HepG2 (cell line): ENCODE measurements around the gene ADI1. TPM values are rescaled to one million over a fixed set of nuclear protein-coding genes. Genes with fewer than 3 reads are reported as not detected.

Source experiments
- CSRNP1 ChIP-seq: sonication (generic); formaldehyde crosslinking; IDR thresholded peaks from 2 replicates; pipeline ENCODE4 v1.8.1; 2023; ENCODE audit warnings: mild to moderate bottlenecking, missing genetic modification reagents
- HNRNPLL ChIP-seq: fragments of 200-400 bp; formaldehyde crosslinking; IDR thresholded peaks from 2 replicates; pipeline ENCODE4 v1.6.1; 2017; ENCODE audit warnings: mild to moderate bottlenecking, low read depth, low read length; ENCODE audit not compliant: poor library complexity, severe bottlenecking
- MAFK ChIP-seq, 2 experiments: IDR thresholded peaks in 1 of 2; conservative IDR thresholded peaks in 1 of 2; 2 replicates each; pipeline ENCODE4 v1.6.1; 2011; ENCODE audit warnings: improper control_type of control experiment in 2 of 2, low read length in 2 of 2
- PRDM10 ChIP-seq: sonication (generic); formaldehyde crosslinking; IDR thresholded peaks from 2 replicates; pipeline ENCODE4 v1.4.0; 2020; ENCODE audit warnings: low read depth, missing genetic modification reagents
- SALL2 ChIP-seq: sonication (generic); formaldehyde crosslinking; IDR thresholded peaks from 2 replicates; pipeline ENCODE4 v1.8.1; 2023; ENCODE audit warnings: mild to moderate bottlenecking, missing genetic modification reagents, inconsistent platforms
- SRF ChIP-seq: IDR thresholded peaks from 2 replicates; pipeline ENCODE4 v1.6.1; 2011; ENCODE audit warnings: mild to moderate bottlenecking, low read depth, low read length, moderate library complexity
- ZNF550 ChIP-seq: sonication (generic); formaldehyde crosslinking; IDR thresholded peaks from 2 replicates; pipeline ENCODE4 v1.4.0; 2020; ENCODE audit warnings: mild to moderate bottlenecking, missing genetic modification reagents, borderline replicate concordance
- ZNF570 ChIP-seq: sonication (generic); formaldehyde crosslinking; IDR thresholded peaks from 2 replicates; pipeline ENCODE4 v1.4.0; 2020; ENCODE audit warnings: mild to moderate bottlenecking, missing genetic modification reagents, borderline replicate concordance
- ZNF576 ChIP-seq: sonication (generic); formaldehyde crosslinking; IDR thresholded peaks from 2 replicates; pipeline ENCODE4 v1.4.0; 2020; ENCODE audit warnings: mild to moderate bottlenecking, missing genetic modification reagents
- ZNF850 ChIP-seq: sonication (generic); formaldehyde crosslinking; conservative IDR thresholded peaks from 2 replicates; pipeline ENCODE4 v1.9.0; 2021; ENCODE audit warnings: mild to moderate bottlenecking, missing genetic modification reagents
- ZNF878 ChIP-seq: sonication (generic); formaldehyde crosslinking; IDR thresholded peaks from 2 replicates; pipeline ENCODE4 v1.8.1; 2023; ENCODE audit warnings: mild to moderate bottlenecking, missing genetic modification reagents, moderate library complexity
- polyA plus RNA-seq, 8 experiments: library from polyadenylated mRNA; depleted of rRNA in 3 of 8; stranded (reverse) in 7 of 8; unstranded in 1 of 8; fragments of >200 nt; fragmentation: Illumina TruSeq in 4 of 8; extraction: Trizol in 4 of 8; gene quantifications; 2 replicates each; pipeline versions ENCODE4 v1.2.1 to v1.2.3, GENCODE V29; 2011 to 2016; ENCODE audit warnings: low read depth in 4 of 8, missing spikeins in 1 of 8, mixed read lengths in 1 of 8; ENCODE audit not compliant: insufficient read depth in 1 of 8
- total RNA-seq, 5 experiments: library from RNA; depleted of rRNA; stranded (reverse); fragments of >200 nt; fragmentation: Illumina TruSeq; extraction: Trizol; gene quantifications; 2 replicates each; pipeline ENCODE4 v1.2.3, GENCODE V29; 2016; ENCODE audit warnings: low read depth in 1 of 5
- TF ChIP-seq, protein P1 (sequence below): sonication (generic); formaldehyde crosslinking; IDR thresholded peaks from 2 replicates; pipeline ENCODE4 v1.4.0; 2020; ENCODE audit warnings: mild to moderate bottlenecking, missing genetic modification reagents

ADI1 gene
- total and polyA plus RNA-seq, 2 of the 13 experiments (the other 11 are each of a cell fraction or from before 2014, with no cell fraction given), result 28.7 to 123 TPM

DNA sequence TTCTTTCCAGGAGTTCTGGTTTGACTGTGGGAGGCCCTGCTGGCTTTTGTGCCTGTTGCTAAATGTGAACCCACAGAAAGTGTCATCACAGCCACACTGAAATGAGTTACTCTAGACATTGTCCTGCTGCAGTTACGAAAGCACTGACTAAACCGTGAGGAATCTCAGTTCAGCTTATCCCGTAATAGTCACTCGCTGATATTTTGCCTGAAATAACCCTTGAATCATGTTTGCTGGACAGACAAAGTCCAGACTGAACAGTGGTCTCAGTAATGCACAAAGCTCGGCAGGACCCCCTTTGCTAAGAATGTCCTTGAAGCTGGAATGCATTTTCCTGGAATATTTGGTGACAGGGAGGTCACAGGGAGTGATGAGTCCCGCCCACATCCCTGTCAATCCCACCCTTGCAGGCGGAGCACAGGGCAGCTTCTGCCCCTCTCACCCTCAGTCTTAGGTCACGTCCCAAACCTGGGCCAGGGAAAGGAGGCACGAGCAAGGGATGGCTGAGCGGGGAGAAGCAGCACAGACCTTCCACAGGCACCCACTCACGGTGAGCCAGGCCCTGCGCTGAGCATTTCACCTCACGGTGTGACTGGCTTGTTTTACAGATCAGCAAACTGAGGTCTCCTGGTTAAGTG is 53.4 kb downstream of the ADI1 start (continued):
- TF ChIP-seq CSRNP1 (no peak), SRF (no peak), ZNF878 (CRISPR knock-in tag) (0 out of 2 replicates have a peak, but pooled peaks have one; percentile 34), MAFK (conservative IDR thresholded peaks at IDR 0.05 in 1 of 2, IDR thresholded peaks at IDR 0.05 in 1 of 2; ENCODE audit: low read length in 2 of 2) (peak in 1 of 2 experiments; percentile 17; a peak in 2 of 4 replicates), ZNF850 (CRISPR knock-in tag) (no peak), HNRNPLL (no peak), ZNF570 (CRISPR knock-in tag) (no peak), PRDM10 (CRISPR knock-in tag) (no peak), ZNF550 (CRISPR knock-in tag) (no peak), ZNF576 (CRISPR knock-in tag) (no peak), SALL2 (CRISPR knock-in tag) (no peak)
- TF ChIP-seq, protein P1, sequence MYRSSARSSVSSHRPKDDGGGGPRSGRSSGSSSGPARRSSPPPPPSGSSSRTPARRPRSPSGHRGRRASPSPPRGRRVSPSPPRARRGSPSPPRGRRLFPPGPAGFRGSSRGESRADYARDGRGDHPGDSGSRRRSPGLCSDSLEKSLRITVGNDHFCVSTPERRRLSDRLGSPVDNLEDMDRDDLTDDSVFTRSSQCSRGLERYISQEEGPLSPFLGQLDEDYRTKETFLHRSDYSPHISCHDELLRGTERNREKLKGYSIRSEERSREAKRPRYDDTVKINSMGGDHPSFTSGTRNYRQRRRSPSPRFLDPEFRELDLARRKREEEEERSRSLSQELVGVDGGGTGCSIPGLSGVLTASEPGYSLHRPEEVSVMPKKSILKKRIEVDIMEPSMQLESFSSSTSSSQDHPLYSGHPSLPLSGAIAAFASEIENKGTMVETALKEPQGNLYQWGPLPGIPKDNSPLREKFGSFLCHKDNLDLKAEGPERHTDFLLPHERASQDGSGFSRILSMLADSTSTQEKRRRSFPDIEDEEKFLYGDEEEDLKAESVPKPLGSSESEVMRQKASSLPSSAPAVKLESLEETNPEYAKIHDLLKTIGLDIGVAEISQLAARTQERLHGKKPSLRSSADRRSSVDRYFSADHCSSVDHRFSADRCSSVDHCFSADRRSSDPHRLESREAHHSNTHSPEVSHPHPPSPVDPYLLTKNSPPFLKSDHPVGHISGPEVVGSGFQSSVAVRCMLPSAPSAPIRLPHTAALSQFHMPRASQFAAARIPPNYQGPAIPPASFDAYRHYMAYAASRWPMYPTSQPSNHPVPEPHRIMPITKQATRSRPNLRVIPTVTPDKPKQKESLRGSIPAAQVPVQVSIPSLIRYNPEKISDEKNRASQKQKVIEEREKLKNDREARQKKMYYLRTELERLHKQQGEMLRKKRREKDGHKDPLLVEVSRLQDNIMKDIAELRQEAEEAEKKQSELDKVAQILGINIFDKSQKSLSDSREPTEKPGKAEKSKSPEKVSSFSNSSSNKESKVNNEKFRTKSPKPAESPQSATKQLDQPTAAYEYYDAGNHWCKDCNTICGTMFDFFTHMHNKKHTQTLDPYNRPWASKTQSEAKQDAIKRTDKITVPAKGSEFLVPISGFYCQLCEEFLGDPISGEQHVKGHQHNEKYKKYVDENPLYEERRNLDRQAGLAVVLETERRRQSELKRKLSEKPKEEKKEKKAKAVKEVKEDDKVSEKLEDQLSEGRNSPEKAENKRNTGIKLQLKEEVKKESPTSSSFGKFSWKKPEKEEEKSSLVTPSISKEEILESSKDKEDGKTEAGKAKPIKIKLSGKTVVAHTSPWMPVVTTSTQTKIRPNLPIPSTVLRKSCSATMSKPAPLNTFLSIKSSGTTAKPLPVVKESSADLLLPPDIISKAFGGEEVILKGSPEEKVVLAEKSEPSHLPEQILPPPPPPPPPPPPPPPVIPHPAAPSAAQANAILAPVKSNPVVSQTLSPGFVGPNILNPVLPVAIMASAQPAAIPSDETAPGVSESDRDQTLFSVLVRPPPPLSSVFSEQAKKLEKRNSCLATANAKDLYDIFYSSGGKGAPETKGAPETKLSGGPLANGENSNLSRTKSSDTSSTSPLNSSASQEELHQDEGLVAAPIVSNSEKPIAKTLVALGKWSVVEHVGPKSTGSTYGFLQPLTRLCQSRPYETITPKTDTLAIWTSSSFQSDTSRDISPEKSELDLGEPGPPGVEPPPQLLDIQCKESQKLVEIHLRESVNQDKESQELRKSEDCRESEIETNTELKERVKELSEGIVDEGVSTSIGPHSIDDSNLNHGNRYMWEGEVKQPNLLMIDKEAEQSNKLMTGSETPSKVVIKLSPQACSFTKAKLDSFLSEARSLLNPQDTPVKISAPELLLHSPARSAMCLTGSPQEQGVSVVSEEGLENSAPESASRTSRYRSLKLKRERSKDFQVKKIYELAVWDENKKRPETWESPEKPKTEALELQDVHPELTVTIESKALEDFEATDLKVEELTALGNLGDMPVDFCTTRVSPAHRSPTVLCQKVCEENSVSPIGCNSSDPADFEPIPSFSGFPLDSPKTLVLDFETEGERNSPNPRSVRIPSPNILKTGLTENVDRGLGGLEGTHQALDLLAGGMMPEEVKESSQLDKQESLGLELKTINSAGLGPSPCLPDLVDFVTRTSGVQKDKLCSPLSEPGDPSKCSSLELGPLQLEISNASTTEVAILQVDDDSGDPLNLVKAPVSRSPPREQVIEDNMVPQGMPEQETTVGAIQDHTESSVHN, result no peak; the same call in 1 of the 2 replicates
